ENCODE measurements around the gene ATP6V0D1. TPM values are rescaled to one million over a fixed set of nuclear protein-coding genes. Genes with fewer than 3 reads are reported as not detected.

The ATP6V0D1 gene
- total RNA-seq, 1 experiment from 2014 or later: 76.6 TPM

DNA sequence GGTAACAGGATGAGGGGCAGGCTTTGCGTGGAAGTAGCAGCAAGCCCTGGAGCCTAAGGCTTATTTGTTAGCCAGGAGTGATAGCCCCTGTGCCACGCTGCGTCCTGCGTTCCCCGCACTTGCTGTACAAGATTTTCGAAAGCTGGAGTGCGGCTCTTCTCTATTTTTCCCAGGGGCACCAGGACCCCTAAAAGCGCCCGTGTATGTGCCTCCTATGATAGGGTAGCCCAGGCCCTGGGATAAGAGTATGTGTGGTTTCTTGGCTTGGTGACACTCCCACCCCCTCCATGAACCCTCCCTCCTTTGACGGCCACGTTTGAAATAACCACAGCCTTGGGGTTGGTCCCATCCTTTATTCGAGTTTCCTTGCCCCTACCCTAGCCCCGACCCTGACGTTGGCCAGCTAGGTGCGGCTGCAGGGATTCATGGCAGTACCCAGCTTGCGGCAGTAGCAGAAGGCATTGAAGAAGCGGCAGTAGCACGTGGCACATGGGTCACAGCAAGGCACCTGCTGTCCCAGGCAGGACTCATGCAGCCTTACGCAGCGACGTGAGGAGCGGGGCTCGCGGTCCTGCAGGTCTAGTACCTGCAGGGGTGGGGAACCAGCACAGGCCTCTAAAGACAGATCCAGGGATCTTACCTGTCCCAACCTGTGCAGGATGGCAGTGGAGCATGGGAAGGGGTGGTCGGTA lies 1.4 kb upstream of the ATP6V0D1 start:
- Histone ChIP-seq H3F3A (ENCODE audit: low read length, unreplicated experiment) (no peaks in the 10 kb centered on the region), H3K79me2 (ENCODE audit: low read length) (peaks cover 37% of the 10 kb centered on the region), H3K27ac (ENCODE audit: low read length) (no peak overlapping the region), H3K4me2 (ENCODE audit: low read length) (peak overlapping the region; percentile 86; the same call in 1 of the 2 replicates), H3K36me3 (ENCODE audit: low read depth, low read length) (no peaks in the 10 kb centered on the region), H3K9ac (ENCODE audit: low read length) (no peak overlapping the region), H3K4me3 (ENCODE audit: low read length) (no peak overlapping the region; the same call in 1 of the 2 replicates), H3K9me2 (replicated peaks; ENCODE audit: low read length) (no peaks in the 10 kb centered on the region), H3K4me1 (ENCODE audit: insufficient read depth, low read length) (peaks cover 7% of the 10 kb centered on the region; the same call in 1 of the 2 replicates), H3K27me3 (ENCODE audit: low read length) (no peaks in the 10 kb centered on the region), H2AFZ (ENCODE audit: low read length) (no peak overlapping the region), H3K9me3 (ENCODE audit: low read length) (no peaks in the 10 kb centered on the region), H4K20me1 (ENCODE audit: low read length) (no peaks in the 10 kb centered on the region)
- CTCF ChIA-PET: no interaction called here
- DNase-seq (no peak), ATAC-seq (no peak)
- TF ChIP-seq CTCF (conservative IDR thresholded peaks at IDR 0.05; ENCODE audit: low read depth, low read length): no peak
- no peak for TF ChIP-seq EZH2 (IDR thresholded peaks at IDR 0.05; ENCODE audit: low read length, unreplicated experiment)
- TF ChIP-seq EZH2phosphoT487 (IDR thresholded peaks at IDR 0.05; ENCODE audit: borderline replicate concordance, low read length): no peak
- POLR2A ChIA-PET (ENCODE audit: unreplicated experiment): no interaction called here
- intact Hi-C loops (cut with micrococcal nuclease): no loop called here
- no TSS peak for BruUV-seq (replicated peaks)

DNA sequence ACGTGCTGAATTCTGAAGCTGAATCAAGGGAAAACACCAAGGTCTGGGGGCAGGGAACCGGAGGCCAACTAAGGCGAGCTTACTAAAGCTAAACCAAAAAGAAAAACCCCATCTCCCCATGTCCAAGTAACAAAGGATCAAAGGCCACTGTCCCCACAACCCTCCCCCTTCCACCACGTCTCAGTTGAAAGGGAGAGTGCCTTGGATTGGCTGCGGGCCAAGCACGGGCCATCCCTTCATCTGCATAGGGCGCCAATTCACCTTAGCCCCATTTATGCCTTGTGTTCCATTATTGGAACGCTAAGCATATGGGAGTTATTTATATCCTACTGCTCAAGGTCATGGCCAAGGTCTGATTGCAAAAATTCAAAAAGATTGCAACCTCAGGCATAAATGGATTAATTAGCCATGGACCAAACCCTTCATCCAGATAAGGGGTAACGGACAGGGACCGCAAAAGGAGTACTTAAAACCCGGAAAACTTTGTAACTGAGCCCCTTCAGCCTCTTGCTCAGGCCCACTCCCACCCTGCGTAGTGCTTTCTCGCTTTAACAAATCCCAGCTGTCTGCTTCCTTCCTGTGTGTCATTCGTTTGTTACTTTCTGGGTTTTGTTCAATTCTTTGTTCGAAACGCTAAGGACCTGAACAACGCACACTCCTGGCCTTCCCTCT lies 740 bp upstream of the ATP6V0D1 start:
- CTCF ChIA-PET: interaction anchor here (1.8 kb wide), 1 partner anchor 39 kb away, joined by 9 read pairs; no protein-coding TSS in a partner anchor
- H3K9ac ChIP-seq (ENCODE audit: low read length): peak overlapping the region; percentile 47
- no peaks in the 10 kb centered on the region for H4K20me1 ChIP-seq (ENCODE audit: low read length)
- TF ChIP-seq CTCF (conservative IDR thresholded peaks at IDR 0.05; ENCODE audit: low read depth, low read length) (no peak), EZH2 (IDR thresholded peaks at IDR 0.05; ENCODE audit: low read length, unreplicated experiment) (no peak), EZH2phosphoT487 (IDR thresholded peaks at IDR 0.05; ENCODE audit: borderline replicate concordance, low read length) (no peak)
- no peaks in the 10 kb centered on the region for H3K36me3 ChIP-seq (ENCODE audit: low read depth, low read length)
- peak overlapping the region; percentile 82 for H2AFZ ChIP-seq (ENCODE audit: low read length)
- H3F3A ChIP-seq (ENCODE audit: low read length, unreplicated experiment): no peaks in the 10 kb centered on the region
- peaks cover 7% of the 10 kb centered on the region; the same call in 1 of the 2 replicates for H3K4me1 ChIP-seq (ENCODE audit: insufficient read depth, low read length)
- intact Hi-C loops (cut with micrococcal nuclease): no loop called here
- peak overlapping the region; percentile 60 for H3K4me3 ChIP-seq (ENCODE audit: low read length)
- POLR2A ChIA-PET (ENCODE audit: unreplicated experiment): interaction anchor here (0.5 to 0.6 kb wide), 2 partner anchors 593 to 755 kb away, joined by 3 to 6 read pairs; no protein-coding TSS in a partner anchor
- no peak overlapping the region for H3K27ac ChIP-seq (ENCODE audit: low read length)
- peak overlapping the region; percentile 86 for H3K4me2 ChIP-seq (ENCODE audit: low read length)
- no peaks in the 10 kb centered on the region for H3K9me2 ChIP-seq (replicated peaks; ENCODE audit: low read length)
- H3K27me3 ChIP-seq (ENCODE audit: low read length): no peaks in the 10 kb centered on the region
- DNase-seq: no peak
- peaks cover 41% of the 10 kb centered on the region for H3K79me2 ChIP-seq (ENCODE audit: low read length)
- no peaks in the 10 kb centered on the region for H3K9me3 ChIP-seq (ENCODE audit: low read length)
- BruUV-seq (replicated peaks): TSS peak; percentile 89
- ATAC-seq: no peak

Data from PC-3 (cell line).